Colonic mucosa (tissue), 4 donors: ENCODE data around the gene PPP6R2. TPM values are rescaled to one million over a fixed set of nuclear protein-coding genes. Genes with fewer than 3 reads are reported as not detected.
A peak's percentile ranks its signal among the peaks of the same experiment; 100 is the strongest.

Experiments used
- DNase-seq: peaks from one replicate; pipeline ENCODE4 v3.0.0-alpha.2; 2020
- H3K27ac ChIP-seq: fragments of 200-600 bp; one replicate; pipeline ENCODE4 v1.8.0; 2021
- H3K27me3 ChIP-seq: fragments of 200-600 bp; one replicate; pipeline ENCODE4 v1.8.0; 2021
- H3K36me3 ChIP-seq: fragments of 200-600 bp; one replicate; pipeline ENCODE4 v1.8.0; 2021
- H3K4me1 ChIP-seq: fragments of 200-600 bp; one replicate; pipeline ENCODE4 v1.8.0; 2021; ENCODE audit warnings: mild to moderate bottlenecking
- H3K4me3 ChIP-seq: fragments of 200-600 bp; one replicate; pipeline ENCODE4 v1.8.0; 2021
- H3K9ac ChIP-seq, 2 donors: one replicate each; pipeline ENCODE4 v1.7.0; 2013; ENCODE audit warnings: control low read depth in 2 of 2, low read depth in 2 of 2, low read length in 2 of 2
- H3K9me3 ChIP-seq: fragments of 200-600 bp; one replicate; pipeline ENCODE4 v1.8.0; 2021
- intact Hi-C: fragments of 100-400 bp; cut with DNase I; formaldehyde crosslinking; loops from one replicate; pipeline ENCODE4 v1.14.1; 2022
- total RNA-seq, 2 donors: library from RNA; stranded (reverse); fragmentation: NEBNext Ultra II Directional in 1 of 2; extraction: Animal tissue kit (Norgen Biotek cat#: 25700) in 1 of 2; gene quantifications; one replicate each; pipeline ENCODE4 v1.2.1, GENCODE V29; 2021
- TF ChIP-seq, protein P1 (sequence below): fragments of 200-600 bp; IDR thresholded peaks from one replicate; pipeline ENCODE4 v1.8.0; 2022; ENCODE audit warnings: antibody characterized with exemption, mild to moderate bottlenecking
- donor health status: healthy.
- donor health status: DM: no; HTN: no; CAD: no.
- donor health status: DM: no; HTN: no; CAD: no.

Gene PPP6R2
- total RNA-seq, 2 donors from 2014 or later, result 34.1 to 55.9 TPM

DNA sequence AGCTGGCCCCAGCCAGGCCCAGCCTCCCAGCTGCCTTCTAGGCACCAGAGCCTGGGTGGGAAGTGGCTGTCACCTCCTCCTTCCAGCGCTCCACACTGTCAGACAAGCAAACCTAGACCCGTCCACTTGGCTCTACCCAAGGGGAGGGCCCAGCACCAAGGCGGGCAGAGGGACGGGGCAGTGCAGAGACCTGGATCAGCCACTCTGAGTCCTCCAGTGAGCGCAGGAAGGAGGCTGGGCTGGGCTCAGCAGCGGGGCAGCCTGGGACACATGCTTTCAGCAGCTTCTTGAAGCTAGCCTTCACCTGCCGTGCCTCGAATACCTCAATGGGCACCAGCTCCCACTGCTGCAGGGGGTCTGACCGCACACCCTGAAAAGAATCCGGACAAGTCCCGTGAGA lies 112.9 kb downstream of the PPP6R2 start:
- Histone ChIP-seq H3K4me1 (no peaks in the 10 kb centered on the region), H3K27ac (no peak overlapping the region), H3K27me3 (no peaks in the 10 kb centered on the region), H3K9me3 (no peaks in the 10 kb centered on the region), H3K36me3 (peaks cover 18% of the 10 kb centered on the region), H3K4me3 (no peak overlapping the region), H3K9ac (no peak overlapping the region)
- no peak for DNase-seq
- TF ChIP-seq, protein P1, sequence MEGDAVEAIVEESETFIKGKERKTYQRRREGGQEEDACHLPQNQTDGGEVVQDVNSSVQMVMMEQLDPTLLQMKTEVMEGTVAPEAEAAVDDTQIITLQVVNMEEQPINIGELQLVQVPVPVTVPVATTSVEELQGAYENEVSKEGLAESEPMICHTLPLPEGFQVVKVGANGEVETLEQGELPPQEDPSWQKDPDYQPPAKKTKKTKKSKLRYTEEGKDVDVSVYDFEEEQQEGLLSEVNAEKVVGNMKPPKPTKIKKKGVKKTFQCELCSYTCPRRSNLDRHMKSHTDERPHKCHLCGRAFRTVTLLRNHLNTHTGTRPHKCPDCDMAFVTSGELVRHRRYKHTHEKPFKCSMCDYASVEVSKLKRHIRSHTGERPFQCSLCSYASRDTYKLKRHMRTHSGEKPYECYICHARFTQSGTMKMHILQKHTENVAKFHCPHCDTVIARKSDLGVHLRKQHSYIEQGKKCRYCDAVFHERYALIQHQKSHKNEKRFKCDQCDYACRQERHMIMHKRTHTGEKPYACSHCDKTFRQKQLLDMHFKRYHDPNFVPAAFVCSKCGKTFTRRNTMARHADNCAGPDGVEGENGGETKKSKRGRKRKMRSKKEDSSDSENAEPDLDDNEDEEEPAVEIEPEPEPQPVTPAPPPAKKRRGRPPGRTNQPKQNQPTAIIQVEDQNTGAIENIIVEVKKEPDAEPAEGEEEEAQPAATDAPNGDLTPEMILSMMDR, result no peak
- intact Hi-C loops, result no loop called here

DNA sequence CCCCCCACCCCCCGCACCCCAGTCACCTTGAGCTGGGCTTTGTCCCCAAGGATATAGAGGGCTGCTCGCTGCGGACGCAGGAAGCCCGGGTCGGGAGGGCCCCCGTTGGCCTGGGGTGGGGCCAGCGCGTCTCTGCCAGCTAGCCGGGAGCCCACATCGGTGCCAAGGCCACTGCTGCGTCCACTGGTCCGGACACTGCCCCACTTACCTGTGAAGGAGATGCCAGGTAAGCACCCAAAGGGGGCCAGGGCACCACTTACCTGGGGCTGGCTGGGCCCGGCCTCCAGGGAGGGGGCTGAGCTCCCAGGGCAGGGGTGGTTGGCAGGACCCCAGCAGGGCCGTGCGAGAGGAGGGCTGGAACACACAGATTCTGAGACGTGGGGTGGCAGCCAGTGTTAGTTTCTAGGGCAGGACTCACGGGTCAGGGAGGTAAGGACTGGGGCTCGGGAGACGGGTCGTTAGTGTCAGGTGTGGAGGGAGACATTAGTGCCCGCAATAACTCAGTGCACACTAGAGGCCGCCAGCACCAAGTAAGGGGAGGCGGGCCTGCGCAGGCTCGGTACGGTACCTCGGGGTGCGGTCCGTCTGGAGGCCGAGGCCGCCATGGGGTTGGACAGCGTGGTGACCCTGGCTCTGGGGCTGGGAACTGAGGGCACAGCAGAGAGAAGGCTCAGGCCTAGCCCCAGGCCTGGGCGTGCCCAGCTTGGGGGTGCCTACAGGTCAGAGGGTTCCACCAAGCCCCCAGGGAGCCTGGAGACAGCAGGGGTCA lies 113.5 kb downstream of the PPP6R2 start:
- TF ChIP-seq, protein P1, result no peak
- Histone ChIP-seq H3K9me3 (no peaks in the 10 kb centered on the region), H3K27me3 (no peaks in the 10 kb centered on the region), H3K4me1 (no peaks in the 10 kb centered on the region), H3K27ac (no peak overlapping the region), H3K9ac (no peak overlapping the region), H3K36me3 (peaks cover 21% of the 10 kb centered on the region), H3K4me3 (no peak overlapping the region)
- intact Hi-C loops, result no loop called here
- DNase-seq, result no peak

DNA sequence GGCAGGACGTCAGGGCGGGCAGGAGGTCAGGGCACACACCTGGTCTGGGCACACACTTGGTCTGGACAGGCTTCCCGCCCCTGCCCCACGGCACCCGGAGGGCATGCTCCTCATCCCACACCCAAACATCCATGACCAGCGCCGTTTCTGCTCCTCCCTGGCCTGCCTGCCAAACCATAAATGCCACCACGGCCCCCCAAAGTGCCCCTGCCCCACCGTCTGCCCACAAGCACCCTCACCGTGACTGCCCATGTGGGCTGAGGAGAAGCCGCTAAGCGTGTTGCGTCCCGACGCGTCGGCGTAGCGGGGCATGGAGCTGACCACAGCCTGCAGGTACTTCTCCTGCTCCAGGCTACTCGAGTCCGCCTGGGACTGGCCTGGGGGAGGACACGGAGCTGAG lies 115.9 kb downstream of the PPP6R2 start:
- Histone ChIP-seq H3K4me1 (no peaks in the 10 kb centered on the region), H3K27ac (no peak overlapping the region), H3K27me3 (no peaks in the 10 kb centered on the region), H3K36me3 (peaks cover 41% of the 10 kb centered on the region), H3K9ac (no peak overlapping the region), H3K4me3 (no peak overlapping the region), H3K9me3 (no peaks in the 10 kb centered on the region)
- TF ChIP-seq, protein P1, result no peak
- DNase-seq, result no peak
- intact Hi-C loops, result no loop called here

DNA sequence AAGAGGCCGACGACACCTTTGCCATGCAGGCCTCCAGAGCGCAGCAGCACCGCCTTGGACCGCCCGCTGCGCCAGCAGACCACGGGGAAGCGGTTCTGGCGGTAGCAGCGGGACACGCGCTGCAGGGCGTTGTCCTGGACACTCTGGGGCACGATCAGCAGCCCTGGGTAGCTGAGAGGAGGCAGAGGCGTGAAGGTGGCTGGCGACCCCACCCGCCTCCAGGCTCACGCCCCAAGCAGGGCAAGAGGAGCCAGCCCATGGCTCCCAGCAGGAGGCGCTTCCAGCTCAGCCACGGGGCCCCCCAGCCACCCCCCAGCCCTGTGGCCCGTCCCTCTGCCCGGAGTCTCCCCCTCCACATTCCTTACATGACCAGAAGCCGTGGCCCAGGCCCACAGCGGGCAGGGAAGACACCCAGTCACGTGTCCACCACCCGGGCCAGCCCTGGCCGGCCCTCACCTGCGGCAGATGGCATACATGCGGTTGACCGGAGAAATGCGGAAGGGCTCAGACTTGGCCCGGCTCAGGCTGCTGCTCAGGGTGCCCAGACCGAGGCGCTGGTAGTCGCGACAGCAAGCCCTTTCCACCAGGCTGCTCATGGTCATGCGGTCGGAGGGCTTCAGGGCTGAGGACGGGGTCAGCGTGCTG lies 116.5 kb downstream of the PPP6R2 start:
- Histone ChIP-seq H3K9ac (no peak overlapping the region), H3K27ac (no peak overlapping the region), H3K36me3 (peaks cover 45% of the 10 kb centered on the region), H3K4me1 (no peaks in the 10 kb centered on the region), H3K27me3 (no peaks in the 10 kb centered on the region), H3K9me3 (no peaks in the 10 kb centered on the region), H3K4me3 (no peak overlapping the region)
- no peak for DNase-seq
- intact Hi-C loops, result no loop called here
- TF ChIP-seq, protein P1, result no peak

DNA sequence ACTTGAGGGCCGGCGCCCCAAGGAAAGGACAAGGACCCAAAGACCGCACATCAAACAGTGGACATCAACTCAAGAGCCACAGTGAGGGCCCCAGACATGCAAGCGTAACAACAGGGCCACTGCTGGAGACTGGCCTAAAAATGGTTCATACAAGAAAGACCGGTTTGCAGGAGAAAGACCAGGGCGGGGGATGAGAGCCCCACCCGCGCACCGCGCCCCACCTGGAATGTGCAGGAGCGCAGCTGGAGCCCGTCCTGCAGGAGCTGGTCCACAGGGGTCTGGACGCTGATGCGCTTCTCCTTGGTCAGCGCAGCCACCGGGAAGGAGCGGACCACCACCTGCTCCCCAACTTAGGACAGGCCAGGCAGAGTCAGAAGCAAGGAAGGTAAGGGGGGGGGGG lies 117.8 kb downstream of the PPP6R2 start:
- Histone ChIP-seq H3K27me3 (no peaks in the 10 kb centered on the region), H3K9me3 (no peaks in the 10 kb centered on the region), H3K36me3 (peaks cover 45% of the 10 kb centered on the region), H3K4me1 (no peaks in the 10 kb centered on the region), H3K27ac (no peak overlapping the region), H3K4me3 (no peak overlapping the region), H3K9ac (no peak overlapping the region)
- DNase-seq, result peak; percentile 56
- intact Hi-C loops, result no loop called here
- TF ChIP-seq, protein P1, result no peak
